GM19351 (cell line): ENCODE measurements around the gene CRTC3.
A peak's percentile ranks its signal among the peaks of the same experiment; 100 is the strongest.

Experiments used
- ATAC-seq: cut with Tn5 transposase; IDR thresholded peaks from one replicate; pipeline ENCODE4 v1.9.1; 2021; ENCODE audit warnings: mild to moderate bottlenecking, moderate library complexity; ENCODE audit not compliant: unreplicated experiment

Gene CRTC3

DNA sequence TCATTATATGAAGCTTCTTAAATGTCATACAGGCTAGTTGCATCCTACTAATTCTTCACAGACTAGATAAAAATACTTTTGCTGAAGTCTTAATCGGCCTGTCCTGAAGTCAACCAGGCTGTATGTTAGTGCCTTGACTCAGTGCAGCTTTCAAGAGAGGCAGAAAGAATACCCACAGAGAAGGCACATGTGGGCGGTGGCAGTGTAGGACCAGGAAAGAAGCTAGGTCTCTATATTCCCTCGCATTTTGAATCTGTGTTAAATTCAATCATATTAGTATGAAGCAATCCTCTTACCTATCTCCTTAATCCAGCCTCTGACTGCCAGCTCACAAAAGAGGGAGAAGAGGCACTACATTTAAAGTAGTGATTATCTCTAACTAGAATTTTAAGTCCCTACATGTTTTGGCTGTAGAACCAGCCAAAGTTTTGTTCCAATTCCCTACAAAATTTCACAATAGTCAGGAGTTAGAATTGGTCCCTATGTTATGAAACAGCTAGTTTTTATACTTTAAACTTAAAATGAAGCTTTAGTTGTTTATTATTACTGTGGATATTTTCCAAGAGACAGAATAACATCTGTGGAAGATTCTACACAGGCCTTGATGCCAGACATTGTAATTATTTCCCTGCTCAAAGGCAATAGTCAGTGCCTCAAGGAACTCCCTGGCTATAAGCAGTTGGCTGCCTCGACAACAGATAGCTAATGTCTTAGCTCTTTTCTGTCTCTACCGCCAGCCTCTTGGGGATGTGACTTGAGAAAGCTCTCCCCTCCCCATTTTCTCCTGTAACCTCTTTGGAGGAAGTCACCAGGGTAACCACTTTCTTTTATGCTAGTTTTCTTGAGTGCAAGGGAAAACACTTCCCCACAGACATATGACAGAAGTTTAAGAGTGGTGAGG, 31.9 kb downstream of the CRTC3 start:
- no peak for ATAC-seq

GRCh38 chr15:90562669-90563068, 32.9 kb downstream of the CRTC3 start:
- ATAC-seq: no peak

DNA sequence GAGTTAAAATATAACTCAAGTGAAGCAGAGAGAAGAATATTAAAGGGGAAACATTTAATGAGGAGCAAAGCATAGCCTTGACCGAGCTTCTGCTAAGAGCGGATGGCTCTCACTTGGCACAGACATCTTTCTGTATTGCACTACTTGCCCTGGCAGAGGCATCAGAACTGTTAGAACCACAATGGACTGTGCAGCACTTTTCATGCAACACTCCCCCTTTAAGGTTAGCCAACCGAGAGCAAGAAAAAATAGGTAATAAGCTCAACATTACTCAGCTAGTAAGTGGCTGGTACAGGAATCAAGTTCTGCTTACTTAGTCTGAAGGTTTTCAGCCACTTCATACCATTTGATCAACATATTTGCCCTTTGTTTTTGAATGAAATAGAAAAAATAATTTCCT, 33.7 kb downstream of the CRTC3 start:
- no peak for ATAC-seq

DNA sequence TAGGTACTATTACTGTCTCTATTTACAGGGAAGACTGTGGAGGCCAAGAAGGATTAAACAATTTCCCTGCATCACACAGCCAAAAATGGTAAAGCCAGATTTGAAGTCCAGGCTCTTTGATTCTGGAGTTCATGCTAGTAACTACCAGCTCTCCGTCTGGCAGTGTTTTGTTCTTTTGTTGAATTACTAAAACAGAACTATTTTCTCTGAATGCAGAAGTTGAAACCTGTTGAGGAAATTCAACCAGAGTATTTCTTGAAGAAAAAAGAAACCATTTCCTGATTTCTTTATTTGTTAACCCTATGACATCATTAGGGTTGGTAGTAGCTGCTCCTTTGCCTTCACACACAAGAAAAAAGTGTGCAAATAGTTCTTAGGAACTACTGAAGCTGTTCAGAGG, 34.3 kb downstream of the CRTC3 start:
- ATAC-seq: no peak

DNA sequence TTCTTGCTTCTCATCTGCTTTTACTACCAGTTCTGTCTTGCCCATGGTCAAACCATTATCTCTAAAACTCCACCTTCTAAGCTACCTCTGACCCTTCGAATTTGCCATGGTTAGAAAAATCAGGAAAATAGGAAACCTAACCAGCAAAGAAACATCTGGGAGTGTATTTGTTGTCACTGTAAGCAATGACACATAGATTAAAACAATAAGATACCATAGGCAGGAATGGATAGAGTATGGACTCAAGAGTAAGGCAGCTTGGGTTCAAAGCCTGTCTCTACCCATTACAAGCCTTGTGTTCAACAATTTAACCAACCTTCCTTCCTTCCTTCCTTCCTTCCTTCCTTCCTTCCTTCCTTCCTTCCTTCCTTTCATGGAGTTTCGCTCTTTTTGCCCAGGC, 34.9 kb downstream of the CRTC3 start:
- no peak for ATAC-seq

DNA sequence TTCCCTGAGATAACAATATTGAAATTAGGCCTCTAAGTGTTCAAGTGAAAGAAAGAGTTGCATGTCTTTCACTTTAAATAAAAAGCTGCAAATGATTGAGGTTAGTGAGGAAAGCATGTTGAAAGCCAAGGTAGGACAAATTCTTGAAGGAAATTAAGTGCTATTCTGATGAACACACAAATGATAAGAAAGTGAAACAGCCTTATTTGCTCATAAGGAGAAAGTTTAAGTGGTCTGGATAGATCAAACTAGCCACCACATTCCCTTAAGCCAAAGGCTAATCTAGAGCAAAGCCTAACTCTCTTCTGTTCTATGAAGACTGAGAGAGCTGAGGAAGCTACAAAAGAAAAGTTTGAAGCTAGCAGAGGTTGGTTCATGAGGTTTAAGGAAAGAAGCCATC, 36.1 kb downstream of the CRTC3 start:
- ATAC-seq: no peak

DNA sequence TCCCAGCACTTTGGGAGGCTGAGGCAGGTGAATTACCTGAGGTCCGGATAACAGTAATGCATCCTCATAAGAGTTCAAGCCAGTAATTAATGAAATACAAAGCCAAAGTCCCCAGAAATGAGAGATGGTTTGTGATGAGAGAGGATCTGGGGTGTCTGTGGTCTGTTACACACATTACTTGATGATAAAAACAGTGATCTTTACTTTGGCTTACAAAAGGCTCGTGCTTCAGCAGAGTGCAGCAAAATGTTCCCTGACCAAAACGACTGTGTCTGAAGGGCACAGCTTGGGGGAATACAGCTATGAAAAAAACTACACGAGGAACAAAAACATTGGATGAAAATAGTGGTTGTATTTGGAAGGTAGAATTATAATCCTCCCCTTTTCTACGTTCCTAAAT, 40.9 kb downstream of the CRTC3 start:
- ATAC-seq: no peak

- peak; percentile 54 for ATAC-seq
Observed at GRCh38 chr15:90571063-90571541, 41.4 kb downstream of the CRTC3 start.

- no peak for ATAC-seq
Observed at GRCh38 chr15:90572893-90573292, 43.2 kb downstream of the CRTC3 start.

DNA sequence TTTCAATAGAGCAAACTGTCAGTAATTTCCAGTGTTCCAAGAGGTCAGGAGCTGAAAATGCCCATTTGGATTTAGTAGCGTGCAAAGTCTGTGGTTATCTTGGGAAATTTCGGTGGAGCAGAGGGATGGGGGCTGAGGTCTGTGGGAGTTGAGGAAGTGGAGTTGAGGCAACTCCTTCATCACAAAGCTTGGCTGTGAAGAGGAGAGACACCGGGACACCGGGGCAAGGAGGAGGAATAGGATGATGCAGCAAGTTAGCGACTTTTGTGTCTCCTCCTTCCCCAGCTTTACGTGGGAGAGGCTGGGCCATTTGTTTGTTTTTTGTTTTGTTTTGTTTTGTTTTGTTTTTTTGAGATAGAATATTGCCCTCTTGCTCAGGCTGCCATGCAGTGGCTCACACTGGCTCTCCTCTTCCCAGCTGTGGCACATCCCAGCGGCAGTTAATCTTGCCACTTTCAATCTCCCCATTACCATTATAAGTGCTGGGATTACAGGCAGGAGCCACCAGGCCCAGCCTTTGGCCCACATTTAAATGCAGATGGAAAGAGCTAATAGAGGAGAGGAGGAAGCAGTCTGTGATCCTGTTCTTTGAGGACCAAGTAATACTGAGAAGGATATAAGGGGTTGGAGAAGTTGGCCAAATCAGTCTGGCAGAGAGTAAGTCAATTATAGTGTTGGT, 47.1 kb downstream of the CRTC3 start:
- ATAC-seq: no peak

GRCh38 chr15:90579213-90579612, 49.5 kb downstream of the CRTC3 start:
- ATAC-seq: no peak

GRCh38 chr15:90580099-90580498, 50.4 kb downstream of the CRTC3 start:
- no peak for ATAC-seq

DNA sequence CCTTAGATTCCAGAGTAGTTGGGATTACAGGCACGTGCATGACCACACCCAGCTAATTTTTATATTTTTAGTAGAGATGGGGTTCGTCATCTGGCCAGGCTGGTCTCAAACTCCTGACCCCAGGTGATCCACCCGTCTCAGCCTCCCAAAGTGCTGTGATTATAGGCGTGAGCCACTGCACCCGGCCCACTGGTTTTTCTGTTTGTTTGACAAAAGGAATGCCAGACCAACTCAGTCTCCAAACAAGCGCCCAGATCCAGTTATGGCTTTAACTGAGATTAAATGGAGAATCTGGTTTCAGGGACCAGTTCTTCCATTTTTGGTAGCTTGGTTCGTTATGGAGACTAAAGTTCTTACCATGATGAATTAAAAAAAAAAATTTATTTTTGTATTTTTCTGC, 50.8 kb downstream of the CRTC3 start:
- ATAC-seq: no peak

DNA sequence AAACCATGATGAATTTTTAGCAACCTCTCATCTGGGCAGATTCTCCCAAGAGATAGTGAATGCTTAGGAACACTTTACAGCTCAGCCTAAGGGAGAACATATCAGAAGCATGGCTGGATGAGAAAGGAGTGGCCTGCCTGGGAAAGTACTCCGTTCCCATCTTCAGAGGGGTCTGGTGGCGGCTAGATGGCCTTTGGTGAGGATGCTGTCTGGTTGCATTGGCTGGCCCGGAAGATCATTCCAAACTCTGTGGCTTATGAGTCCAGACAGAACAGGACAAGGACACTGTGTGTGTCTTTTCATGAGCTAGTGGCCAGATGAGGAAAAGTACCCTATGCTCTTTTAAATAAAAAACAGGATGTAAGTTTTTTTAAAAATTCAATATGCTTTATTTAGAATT, 51.2 kb downstream of the CRTC3 start:
- no peak for ATAC-seq

GRCh38 chr15:90581771-90582352, 52.1 kb downstream of the CRTC3 start:
- ATAC-seq: no peak

DNA sequence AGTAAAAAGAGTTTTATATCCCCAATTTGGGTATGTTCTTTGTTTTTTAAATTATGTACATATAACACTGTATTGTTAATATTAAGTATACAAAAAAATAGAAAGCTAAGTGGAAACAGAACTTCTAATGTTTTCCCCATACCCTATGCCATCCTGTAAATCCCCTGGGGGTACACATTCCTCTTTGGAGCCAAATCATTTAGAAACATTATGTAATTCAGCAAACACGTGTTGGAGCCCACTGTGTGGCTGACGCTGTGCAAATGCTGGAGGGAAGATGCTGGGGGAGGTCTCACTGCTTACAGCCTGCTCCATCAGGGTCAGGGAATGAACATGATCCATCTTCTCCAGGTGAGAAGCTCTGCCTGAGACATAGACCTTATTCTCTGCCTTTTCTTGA, 52.8 kb downstream of the CRTC3 start:
- ATAC-seq: no peak

- ATAC-seq: no peak
Observed at GRCh38 chr15:90583471-90584252, 53.9 kb downstream of the CRTC3 start.

DNA sequence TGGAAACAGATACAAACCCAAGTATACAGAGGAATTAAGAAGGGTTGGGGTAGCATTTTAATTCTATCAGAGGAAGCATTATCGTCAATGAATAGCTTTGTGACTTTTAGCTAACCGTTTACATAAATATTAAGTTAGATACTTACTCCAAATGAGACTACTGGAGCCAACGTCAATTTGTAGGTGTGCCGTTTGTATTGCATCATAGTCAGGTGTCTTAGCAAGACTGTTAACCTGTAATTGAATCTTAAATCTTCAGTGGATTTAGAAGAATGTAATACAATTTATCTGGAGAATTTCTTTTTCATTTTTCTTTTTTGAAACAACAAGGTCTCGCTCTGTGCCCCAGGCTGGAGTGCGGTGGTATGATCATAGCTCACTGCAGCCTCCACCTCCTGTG, 55.1 kb downstream of the CRTC3 start:
- ATAC-seq: no peak

- no peak for ATAC-seq
Observed at GRCh38 chr15:90585863-90586262, 56.1 kb downstream of the CRTC3 start.

GRCh38 chr15:90586948-90587347, 57.2 kb downstream of the CRTC3 start:
- no peak for ATAC-seq

DNA sequence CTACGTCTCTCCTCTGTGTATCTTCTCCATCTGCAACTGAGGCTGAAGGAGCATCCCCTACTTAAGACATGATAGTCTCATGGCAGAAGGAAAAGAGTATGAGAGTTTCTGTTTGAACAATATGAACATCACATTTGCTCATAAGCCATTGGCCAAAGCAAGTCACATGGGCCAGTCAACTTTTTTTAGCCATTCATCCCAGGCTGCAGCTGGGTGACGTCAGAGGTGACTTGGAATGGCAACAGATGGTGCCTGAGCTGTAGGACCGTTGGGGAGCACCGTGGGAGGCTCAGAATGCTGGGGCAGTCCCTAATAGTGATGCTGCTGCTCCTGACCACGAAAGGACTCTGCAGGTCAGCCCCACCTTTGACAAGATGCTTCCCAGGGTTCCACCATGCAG, 58.7 kb downstream of the CRTC3 start:
- ATAC-seq: no peak
